Neuronal stem cell (in vitro differentiated cells): ENCODE measurements around the gene DOCK3.

Experiments
- DNase-seq: peaks from one replicate; pipeline ENCODE4 v3.0.0-alpha.2; 2013; ENCODE audit warnings: low spot score
- H2AFZ ChIP-seq: one replicate; pipeline ENCODE4 v1.6.1; 2013; ENCODE audit warnings: mild to moderate bottlenecking, low read length, inconsistent platforms
- H2AK5ac ChIP-seq: 2 replicates; pipeline ENCODE4 v1.6.1; 2013; ENCODE audit warnings: low read depth, mild to moderate bottlenecking, inconsistent platforms, low read length, moderate library complexity, mixed read lengths
- H2BK120ac ChIP-seq: 2 replicates; pipeline ENCODE4 v1.6.1; 2013; ENCODE audit warnings: low read depth, mild to moderate bottlenecking, inconsistent platforms, low read length, moderate library complexity, mixed read lengths
- H2BK12ac ChIP-seq: one replicate; pipeline ENCODE4 v1.6.1; 2013; ENCODE audit warnings: low read length, inconsistent platforms
- H2BK15ac ChIP-seq: 2 replicates; pipeline ENCODE4 v1.6.1; 2013; ENCODE audit warnings: mild to moderate bottlenecking, low read length, inconsistent platforms, mixed read lengths
- H2BK5ac ChIP-seq: one replicate; pipeline ENCODE4 v1.6.1; 2013; ENCODE audit warnings: inconsistent platforms, mild to moderate bottlenecking, low read length, moderate library complexity
- H3K14ac ChIP-seq: one replicate; pipeline ENCODE4 v1.6.1; 2013; ENCODE audit warnings: low read length, inconsistent platforms
- H3K18ac ChIP-seq: 2 replicates; pipeline ENCODE4 v1.6.1; 2013; ENCODE audit warnings: low read length, inconsistent platforms
- H3K23ac ChIP-seq: 2 replicates; pipeline ENCODE4 v1.6.1; 2013; ENCODE audit warnings: low read depth, mild to moderate bottlenecking, mixed read lengths, low read length, inconsistent platforms; ENCODE audit not compliant: poor library complexity
- H3K27ac ChIP-seq: replicated peaks from 3 replicates; pipeline ENCODE4 v1.5.1; 2013; ENCODE audit warnings: low read length, inconsistent platforms
- H3K27me3 ChIP-seq, 3 experiments: 2 replicates each; pipeline ENCODE4 v1.6.1; 2013; ENCODE audit warnings: low read length in 3 of 3, mild to moderate bottlenecking in 2 of 3, inconsistent platforms in 1 of 3, low read depth in 1 of 3, mixed read lengths in 1 of 3, moderate library complexity in 1 of 3; ENCODE audit not compliant: control insufficient read depth in 3 of 3, insufficient read depth in 3 of 3
- H3K36me3 ChIP-seq, 2 donors: replicated peaks in 1 of 2; 2 replicates each; pipeline ENCODE4 v1.6.1; 2013; ENCODE audit warnings: low read length in 2 of 2; ENCODE audit not compliant: control insufficient read depth in 2 of 2, insufficient read depth in 2 of 2
- H3K4ac ChIP-seq: 2 replicates; pipeline ENCODE4 v1.6.1; 2013; ENCODE audit warnings: inconsistent platforms, mild to moderate bottlenecking, low read length, moderate library complexity
- H3K4me1 ChIP-seq, 2 donors: 1 replicate in 1 of 2; 2 replicates in 1 of 2; pipeline ENCODE4 v1.6.1; 2013; ENCODE audit warnings: low read length in 2 of 2, low read depth in 1 of 2; ENCODE audit not compliant: control insufficient read depth in 2 of 2, insufficient read depth in 1 of 2
- H3K4me2 ChIP-seq: one replicate; pipeline ENCODE4 v1.6.1; 2013; ENCODE audit warnings: mild to moderate bottlenecking, low read length, inconsistent platforms; ENCODE audit not compliant: insufficient read depth, poor library complexity, severe bottlenecking
- H3K4me3 ChIP-seq, 2 donors: 2 replicates each; pipeline ENCODE4 v1.5.1; 2013; ENCODE audit warnings: low read length in 2 of 2, mild to moderate bottlenecking in 2 of 2, inconsistent platforms in 1 of 2, moderate library complexity in 1 of 2
- H3K79me1 ChIP-seq: one replicate; pipeline ENCODE4 v1.6.1; 2013; ENCODE audit warnings: low read depth, mild to moderate bottlenecking, inconsistent platforms, low read length, moderate library complexity
- H3K9ac ChIP-seq: one replicate; pipeline ENCODE4 v1.6.1; 2013; ENCODE audit warnings: mild to moderate bottlenecking, low read depth, low read length, inconsistent platforms; ENCODE audit not compliant: poor library complexity
- H3K9me3 ChIP-seq, 2 donors: replicated peaks in 1 of 2; 2 replicates each; pipeline versions ENCODE3 to v1.6.1; 2013; ENCODE audit warnings: low read length in 2 of 2, mild to moderate bottlenecking in 2 of 2, inconsistent platforms in 1 of 2, low read depth in 1 of 2, mixed read lengths in 1 of 2, moderate library complexity in 1 of 2; ENCODE audit not compliant: control insufficient read depth in 2 of 2, insufficient read depth in 1 of 2
- H4K8ac ChIP-seq: one replicate; pipeline ENCODE4 v1.6.1; 2013; ENCODE audit warnings: low read depth, mild to moderate bottlenecking, inconsistent platforms, low read length, moderate library complexity
- H4K91ac ChIP-seq: one replicate; pipeline ENCODE4 v1.6.1; 2013; ENCODE audit warnings: low read length, low read depth, mild to moderate bottlenecking, inconsistent platforms; ENCODE audit not compliant: poor library complexity
- WGBS, 2 donors: extraction: QIAGEN DNeasy Blood & Tissue Kit; methylation state at CpG; one replicate each; pipeline ENCODE4 v1.1.7; 2013; ENCODE audit warnings: missing lambda C conversion rate in 2 of 2, mixed read lengths in 1 of 2; ENCODE audit not compliant: insufficient read length in 2 of 2, insufficient replicate concordance in 1 of 2; ENCODE audit errors: extremely low coverage in 2 of 2; 5-methylcytosine and 5-hydroxymethylcytosine counted together

Gene DOCK3

GRCh38 chr3:51146781-51147180 is 472.1 kb downstream of the DOCK3 start:
- H3K4me3 ChIP-seq = no peak overlapping the region
- no peak for DNase-seq
- H3K14ac ChIP-seq = no peak overlapping the region
- no peak overlapping the region for H3K9ac ChIP-seq
- H3K79me1 ChIP-seq = no peaks in the 10 kb centered on the region
- no peaks in the 10 kb centered on the region for H3K36me3 ChIP-seq
- H3K27me3 ChIP-seq = no peaks in the 10 kb centered on the region
- no peak overlapping the region for H2BK15ac ChIP-seq
- no peak overlapping the region for H3K4ac ChIP-seq
- H2AK5ac ChIP-seq = no peak overlapping the region
- no peaks in the 10 kb centered on the region for H3K9me3 ChIP-seq
- no peaks in the 10 kb centered on the region for H3K4me1 ChIP-seq
- no peak overlapping the region for H2BK5ac ChIP-seq
- no peak overlapping the region for H3K18ac ChIP-seq
- no peak overlapping the region for H2BK12ac ChIP-seq
- WGBS, 2 donors = no CpG with 5 or more reads among the region's 2 CpGs
- H4K8ac ChIP-seq = no peak overlapping the region
- H2AFZ ChIP-seq = no peak overlapping the region
- no peak overlapping the region for H3K4me2 ChIP-seq
- no peak overlapping the region for H4K91ac ChIP-seq
- no peak overlapping the region for H3K27ac ChIP-seq
- H3K23ac ChIP-seq = no peak overlapping the region
- H2BK120ac ChIP-seq = no peak overlapping the region

DNA sequence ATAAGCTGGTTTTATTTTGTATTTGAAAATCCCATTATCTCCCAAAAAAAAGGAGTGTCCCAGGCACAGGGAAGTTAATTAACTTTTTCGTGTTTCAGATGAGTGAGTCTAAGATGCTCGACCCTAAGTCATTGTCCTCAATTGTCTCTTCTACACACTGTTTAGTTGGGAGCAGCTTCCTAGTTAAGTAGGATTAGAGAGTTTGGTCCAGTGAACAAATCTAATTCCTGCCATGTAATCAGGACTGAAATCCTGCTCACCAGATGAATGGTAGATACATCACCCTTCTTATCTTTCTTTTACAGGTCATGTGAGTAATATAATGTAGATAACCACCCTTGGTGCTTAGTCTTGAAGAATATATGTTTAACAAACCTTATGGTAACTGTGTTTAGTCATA is 481.4 kb downstream of the DOCK3 start:
- no CpG with 5 or more reads among the region's 2 CpGs for WGBS, 2 donors
- DNase-seq = peak; percentile 77
- Histone ChIP-seq H2BK120ac (no peak overlapping the region), H2AK5ac (no peak overlapping the region), H4K91ac (no peak overlapping the region), H3K9ac (no peak overlapping the region), H3K4ac (no peak overlapping the region), H2BK5ac (no peak overlapping the region), H3K4me2 (no peak overlapping the region), H4K8ac (no peak overlapping the region), H3K14ac (no peak overlapping the region), H3K9me3 (peaks cover 0 to 2% of the 10 kb centered on the region in 2 donors), H3K4me1 (peaks cover 0 to 7% of the 10 kb centered on the region in 2 donors), H2BK15ac (no peak overlapping the region), H3K4me3 (no peak overlapping the region), H2BK12ac (no peak overlapping the region), H3K36me3 (no peaks in the 10 kb centered on the region), H3K18ac (no peak overlapping the region), H2AFZ (no peak overlapping the region), H3K27me3 (no peaks in the 10 kb centered on the region), H3K27ac (no peak overlapping the region), H3K79me1 (no peaks in the 10 kb centered on the region), H3K23ac (no peak overlapping the region)

DNA sequence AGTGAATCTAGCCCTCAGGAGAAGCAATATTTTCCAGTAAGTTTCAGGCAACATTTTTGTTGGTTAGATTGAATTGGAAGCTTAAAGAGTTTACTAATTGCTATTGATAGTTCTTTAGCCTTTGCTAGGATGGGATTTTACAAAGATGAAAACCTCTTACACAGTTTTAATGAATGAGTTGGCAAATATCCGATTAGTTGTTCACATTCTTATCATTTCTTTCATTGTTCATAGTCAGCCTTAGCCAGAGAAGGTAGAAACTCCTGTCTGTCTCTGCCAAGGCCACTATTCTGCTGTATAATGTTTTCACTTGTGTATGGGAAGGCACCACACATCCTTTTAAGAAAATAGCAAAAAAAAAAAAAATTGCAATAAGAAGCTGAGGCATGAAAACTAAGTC is 488.3 kb downstream of the DOCK3 start:
- Histone ChIP-seq H3K27me3 (no peaks in the 10 kb centered on the region), H2BK5ac (no peak overlapping the region), H4K8ac (no peak overlapping the region), H2BK12ac (no peak overlapping the region), H3K4me3 (no peak overlapping the region), H3K79me1 (no peaks in the 10 kb centered on the region), H4K91ac (no peak overlapping the region), H3K14ac (no peak overlapping the region), H3K4me2 (no peak overlapping the region), H3K9me3 (no peaks in the 10 kb centered on the region), H2BK15ac (no peak overlapping the region), H2AFZ (no peak overlapping the region), H2BK120ac (no peak overlapping the region), H3K18ac (no peak overlapping the region), H3K23ac (no peak overlapping the region), H3K27ac (no peak overlapping the region), H2AK5ac (no peak overlapping the region), H3K9ac (no peak overlapping the region), H3K4me1 (peaks cover 0 to 4% of the 10 kb centered on the region in 2 donors), H3K4ac (no peak overlapping the region), H3K36me3 (no peaks in the 10 kb centered on the region)
- WGBS, 2 donors = no CpG with 5 or more reads among the region's 1 CpG
- DNase-seq = no peak

DNA sequence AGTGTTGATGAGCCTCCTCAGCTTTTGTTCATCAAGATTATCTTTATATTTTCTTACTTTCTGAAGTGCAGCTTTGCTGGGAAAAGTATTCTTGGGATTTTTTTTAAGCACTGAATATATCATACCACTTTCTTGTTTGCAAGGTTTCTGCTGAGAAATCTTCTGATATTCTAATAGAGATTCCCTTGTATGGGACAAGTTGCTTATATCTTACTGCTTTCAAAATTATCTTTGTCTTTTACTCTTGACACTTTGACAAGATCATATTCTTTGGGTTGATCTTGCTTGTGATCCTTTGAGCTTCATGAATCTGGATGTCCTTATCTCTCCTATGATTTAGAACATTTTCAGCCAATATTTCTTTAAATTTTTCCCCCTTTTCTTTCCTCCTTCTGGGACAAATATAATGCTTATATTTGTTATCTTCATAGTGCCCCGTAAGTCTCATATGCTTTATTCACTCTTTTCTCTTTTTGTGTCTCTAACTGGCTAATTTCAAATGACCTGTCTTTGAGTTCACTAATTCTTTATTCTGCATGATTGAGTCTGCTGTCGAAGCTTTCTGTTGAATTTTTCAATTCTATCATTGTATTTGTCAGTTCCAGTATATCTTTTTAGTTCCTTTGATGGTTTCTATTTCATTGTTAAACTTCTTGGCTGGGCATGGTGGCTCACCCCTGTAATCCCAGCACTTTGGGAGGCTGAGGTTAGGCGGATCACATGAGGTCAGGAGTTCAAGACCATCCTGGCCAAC is 499.0 kb downstream of the DOCK3 start:
- no peak overlapping the region for H4K91ac ChIP-seq
- no peak overlapping the region for H2AFZ ChIP-seq
- H3K27me3 ChIP-seq = no peaks in the 10 kb centered on the region
- no peak overlapping the region for H3K27ac ChIP-seq
- no CpG with 5 or more reads among the region's 3 CpGs for WGBS, 2 donors
- no peak overlapping the region for H2BK15ac ChIP-seq
- H2BK120ac ChIP-seq = no peak overlapping the region
- peaks cover 6 to 10% of the 10 kb centered on the region in 2 donors for H3K9me3 ChIP-seq
- H3K9ac ChIP-seq = no peak overlapping the region
- no peak overlapping the region for H3K23ac ChIP-seq
- H3K79me1 ChIP-seq = no peaks in the 10 kb centered on the region
- no peak overlapping the region for H2AK5ac ChIP-seq
- no peak overlapping the region for H2BK5ac ChIP-seq
- no peak overlapping the region for H2BK12ac ChIP-seq
- no peak overlapping the region for H3K4me3 ChIP-seq
- no peak overlapping the region for H3K4ac ChIP-seq
- peaks cover 0 to 8% of the 10 kb centered on the region in 2 donors for H3K36me3 ChIP-seq
- H3K14ac ChIP-seq = no peak overlapping the region
- no peak for DNase-seq
- H3K4me1 ChIP-seq = no peaks in the 10 kb centered on the region
- no peak overlapping the region for H3K18ac ChIP-seq
- no peak overlapping the region for H4K8ac ChIP-seq
- H3K4me2 ChIP-seq = no peak overlapping the region
